HepG2 (cell line): Measurements from ENCODE around the gene FAM20C. TPM values are rescaled to one million over a fixed set of nuclear protein-coding genes. Genes with fewer than 3 reads are reported as not detected.

ENCODE experiments used
- ATAC-seq: fragments of 200-7000 bp; cut with Tn5 transposase; 3 replicates; pipeline ENCODE4 v1.9.1; 2020; ENCODE audit warnings: mild to moderate bottlenecking, moderate library complexity
- BruUV-seq: library from RNA; stranded (reverse); fragments of 400-500 nt; replicated peaks from 2 replicates; lab custom pipeline; 2021; lab: Mats Ljungman, UMichigan
- CTCF ChIA-PET: fragments of 300-600 bp; formaldehyde crosslinking; extraction: SDS; loops from one replicate; lab custom pipeline; 2021; ENCODE audit warnings: low total read pairs, inconsistent platforms, low intra/inter-chr PET ratio; lab: Yijun Ruan, JAX
- POLR2A ChIA-PET: fragments of 350-600 bp; sonication (Branson Sonifier 250); formaldehyde crosslinking; loops from one replicate; lab custom pipeline; 2020; ENCODE audit warnings: antibody characterized with exemption, inconsistent platforms; lab: Yijun Ruan, JAX
- DNase-seq: peaks from one replicate; pipeline ENCODE4 v3.0.0-alpha.2; 2015; ENCODE audit warnings: low spot score
- FAIRE-seq: peaks from 3 replicates; lab custom pipeline; 2011; peaks lifted over from hg19 to GRCh38; lab: Jason Lieb, UNC
- H2AFZ ChIP-seq: one replicate; pipeline ENCODE4 v1.6.1; 2011; ENCODE audit warnings: low read length, inconsistent platforms
- H3K27ac ChIP-seq: fragments of 300-600 bp; 3 replicates; pipeline ENCODE4 v1.8.0; 2011; ENCODE audit warnings: mixed run types, mild to moderate bottlenecking, mixed read lengths, low read length, inconsistent platforms; ENCODE audit not compliant: insufficient read depth; ENCODE audit errors: extremely low read length
- H3K27me3 ChIP-seq, 2 experiments: fragments of 200-600 bp in 1 of 2; 2 replicates in 1 of 2; 3 replicates in 1 of 2; pipeline versions ENCODE4 v1.6.0 to v1.8.0; 2011; ENCODE audit warnings: low read length in 2 of 2, mild to moderate bottlenecking in 2 of 2, moderate library complexity in 2 of 2, inconsistent platforms in 1 of 2; ENCODE audit not compliant: insufficient read depth in 2 of 2, control insufficient read depth in 1 of 2
- H3K36me3 ChIP-seq, 2 experiments: fragments of 200-600 bp in 1 of 2; replicated peaks in 1 of 2; 2 replicates in 1 of 2; 3 replicates in 1 of 2; pipeline versions ENCODE4 v1.5.1 to v1.8.0; 2011; ENCODE audit warnings: low read length in 2 of 2, inconsistent platforms in 1 of 2; ENCODE audit not compliant: insufficient read depth in 2 of 2, control insufficient read depth in 1 of 2
- H3K4me1 ChIP-seq: 2 replicates; pipeline ENCODE4 v1.5.1; 2012; ENCODE audit warnings: low read length, inconsistent platforms; ENCODE audit not compliant: insufficient read depth
- H3K4me2 ChIP-seq: 2 replicates; pipeline ENCODE4 v1.6.0; 2011; ENCODE audit warnings: low read depth, low read length, inconsistent platforms
- H3K4me3 ChIP-seq, 3 experiments: fragments of 200-600 bp in 1 of 3; sonication (generic), shearing (Covaris generic) in 1 of 3; replicated peaks in 1 of 3; 2 replicates each; pipeline ENCODE4 v1.5.1; 2011 to 2016; ENCODE audit warnings: low read length in 3 of 3, inconsistent platforms in 2 of 3, low read depth in 2 of 3, mild to moderate bottlenecking in 2 of 3, control low read depth in 1 of 3, mixed read lengths in 1 of 3; ENCODE audit not compliant: insufficient read depth in 1 of 3
- H3K79me2 ChIP-seq: one replicate; pipeline ENCODE4 v1.6.1; 2011; ENCODE audit warnings: low read length, inconsistent platforms; ENCODE audit not compliant: insufficient read depth
- H3K9ac ChIP-seq: 2 replicates; pipeline ENCODE4 v1.6.0; 2011; ENCODE audit warnings: mild to moderate bottlenecking, low read depth, low read length, inconsistent platforms; ENCODE audit not compliant: insufficient read depth
- H3K9me3 ChIP-seq: 2 replicates; pipeline ENCODE4 v1.5.1; 2012; ENCODE audit warnings: mild to moderate bottlenecking, low read length
- H4K20me1 ChIP-seq: 2 replicates; pipeline ENCODE4 v1.6.0; 2011; ENCODE audit warnings: inconsistent platforms, mild to moderate bottlenecking, low read length, moderate library complexity; ENCODE audit not compliant: insufficient read depth
- ATRX ChIP-seq: sonication (generic); formaldehyde crosslinking; IDR thresholded peaks from 2 replicates; pipeline ENCODE4 v1.4.0; 2020; ENCODE audit warnings: missing genetic modification reagents, borderline replicate concordance
- FIP1L1 ChIP-seq: fragments of 200-400 bp; formaldehyde crosslinking; IDR thresholded peaks from 2 replicates; pipeline ENCODE4 v1.6.1; 2018; ENCODE audit warnings: low read depth, mild to moderate bottlenecking, low read length, moderate library complexity, borderline replicate concordance; ENCODE audit not compliant: insufficient read depth
- HNF4G ChIP-seq, 2 experiments: sonication (generic) in 1 of 2; formaldehyde crosslinking in 1 of 2; IDR thresholded peaks; 2 replicates each; pipeline versions ENCODE4 v1.4.0 to v1.6.1; 2011 to 2020; ENCODE audit warnings: borderline replicate concordance in 2 of 2, low read depth in 2 of 2, mild to moderate bottlenecking in 2 of 2, low read length in 1 of 2, missing genetic modification reagents in 1 of 2, moderate library complexity in 1 of 2
- SIN3B ChIP-seq: fragments of 150-350 bp; IDR thresholded peaks from 2 replicates; pipeline ENCODE4 v1.6.1; 2014; ENCODE audit warnings: low read length
- SMAD1 ChIP-seq: sonication (generic); formaldehyde crosslinking; IDR thresholded peaks from 2 replicates; pipeline ENCODE4 v1.4.0; 2020; ENCODE audit warnings: missing genetic modification reagents, low read depth, mild to moderate bottlenecking, borderline replicate concordance
- SRF ChIP-seq: IDR thresholded peaks from 2 replicates; pipeline ENCODE4 v1.6.1; 2011; ENCODE audit warnings: mild to moderate bottlenecking, low read depth, low read length, moderate library complexity
- ZNF256 ChIP-seq: sonication (generic); formaldehyde crosslinking; conservative IDR thresholded peaks from 2 replicates; pipeline ENCODE4 v1.4.0; 2020; ENCODE audit warnings: missing genetic modification reagents
- ZNF264 ChIP-seq: sonication (generic); formaldehyde crosslinking; IDR thresholded peaks from 2 replicates; pipeline ENCODE4 v1.4.0; 2020; ENCODE audit warnings: missing genetic modification reagents
- ZNF280B ChIP-seq: sonication (generic); formaldehyde crosslinking; IDR thresholded peaks from 2 replicates; pipeline ENCODE4 v1.5.0; 2020; ENCODE audit warnings: missing genetic modification reagents, mild to moderate bottlenecking, borderline replicate concordance
- ZNF292 ChIP-seq: sonication (generic); formaldehyde crosslinking; IDR thresholded peaks from 2 replicates; pipeline ENCODE4 v1.8.1; 2022; ENCODE audit warnings: mild to moderate bottlenecking, low read depth, missing genetic modification reagents, borderline replicate concordance
- ZNF562 ChIP-seq: sonication (generic); formaldehyde crosslinking; IDR thresholded peaks from 2 replicates; pipeline ENCODE4 v1.8.0; 2022; ENCODE audit warnings: missing genetic modification reagents, borderline replicate concordance
- ZNF678 ChIP-seq: sonication (generic); formaldehyde crosslinking; IDR thresholded peaks from 2 replicates; pipeline ENCODE4 v1.4.0; 2020; ENCODE audit warnings: mild to moderate bottlenecking, missing genetic modification reagents
- whole genome bisulfite sequencing: methylation state at CpG from one replicate; pipeline ENCODE4 v1.1.6; 2017; ENCODE audit warnings: low lambda C conversion rate; 5-methylcytosine and 5-hydroxymethylcytosine counted together
- in situ Hi-C: cut with HindIII; loops from 2 replicates; pipeline ENCODE4 v1.10.0; 2017; ENCODE audit warnings: low pct_unique_long_range_greater_than_20kb; ENCODE audit not compliant: extremely low pct_ligation_motif_present
- intact Hi-C: fragments of 100-400 bp; cut with micrococcal nuclease; formaldehyde crosslinking; loops from one replicate; pipeline ENCODE4 v1.10.0; 2022; ENCODE audit not compliant: unreplicated experiment
- polyA plus RNA-seq, 8 experiments: library from polyadenylated mRNA; depleted of rRNA in 3 of 8; stranded (reverse) in 7 of 8; unstranded in 1 of 8; fragments of >200 nt; fragmentation: Illumina TruSeq in 4 of 8; extraction: Trizol in 4 of 8; gene quantifications; 2 replicates each; pipeline versions ENCODE4 v1.2.1 to v1.2.3, GENCODE V29; 2011 to 2016; ENCODE audit warnings: low read depth in 4 of 8, missing spikeins in 1 of 8, mixed read lengths in 1 of 8; ENCODE audit not compliant: insufficient read depth in 1 of 8
- total RNA-seq, 5 experiments: library from RNA; depleted of rRNA; stranded (reverse); fragments of >200 nt; fragmentation: Illumina TruSeq; extraction: Trizol; gene quantifications; 2 replicates each; pipeline ENCODE4 v1.2.3, GENCODE V29; 2016; ENCODE audit warnings: low read depth in 1 of 5

The FAM20C gene
- total and polyA plus RNA-seq, 2 of the 13 experiments (the other 11 are each of a cell fraction or from before 2014, with no cell fraction given), result 11.9 to 19.9 TPM

GRCh38 chr7:286266-286665 is 93.9 kb downstream of the FAM20C start:
- Histone ChIP-seq H3K36me3 (no peaks in the 10 kb centered on the region), H3K9me3 (no peaks in the 10 kb centered on the region), H3K4me2 (no peak overlapping the region), H3K27ac (no peak overlapping the region), H3K27me3 (peaks cover 3 to 27% of the 10 kb centered on the region in 2 experiments), H2AFZ (no peak overlapping the region), H4K20me1 (no peaks in the 10 kb centered on the region), H3K4me3 (no peak overlapping the region), H3K4me1 (peaks cover 35% of the 10 kb centered on the region), H3K9ac (no peak overlapping the region), H3K79me2 (no peaks in the 10 kb centered on the region)
- CTCF ChIA-PET, result no interaction called here
- no peak for FAIRE-seq
- WGBS, result 33% methylated on average over 7 of the region's 18 CpGs
- in situ Hi-C loops (no loop called here), intact Hi-C loops (no loop called here)
- no peak for DNase-seq
- POLR2A ChIA-PET, result no interaction called here
- BruUV-seq, result no TSS peak
- no peak for TF ChIP-seq SMAD1 (CRISPR knock-in tag)
- no peak for TF ChIP-seq ZNF678
- no peak for TF ChIP-seq SRF
- TF ChIP-seq FIP1L1, result no peak
- TF ChIP-seq HNF4G (IDR thresholded peaks at IDR 0.05; ENCODE audit: borderline replicate concordance, low read depth, low read length), result no peak
- no peak for TF ChIP-seq HNF4G (CRISPR knock-in tag; IDR thresholded peaks at IDR 0.05; ENCODE audit: borderline replicate concordance, low read depth)
- TF ChIP-seq ZNF562 (CRISPR knock-in tag), result no peak
- TF ChIP-seq ZNF292, result no peak
- TF ChIP-seq ZNF264 (CRISPR knock-in tag), result no peak
- no peak for TF ChIP-seq ZNF256 (CRISPR knock-in tag)
- no peak for TF ChIP-seq ZNF280B
- no peak for TF ChIP-seq ATRX (CRISPR knock-in tag)
- TF ChIP-seq SIN3B, result no peak
- no peak for ATAC-seq
